H1 (cell line): ENCODE measurements around the gene CRTC1. TPM values are rescaled to one million over a fixed set of nuclear protein-coding genes. Genes with fewer than 3 reads are reported as not detected.

Source experiments
- ASH2L ChIP-seq: fragments of 200-600, 300-600 bp; sonication (generic); IDR thresholded peaks from one replicate; pipeline ENCODE4 v1.7.1; 2017; ENCODE audit warnings: low read length
- CHD2 ChIP-seq: IDR thresholded peaks from 2 replicates; pipeline ENCODE4 v1.6.1; 2012; ENCODE audit warnings: low read length, improper control_type of control experiment
- CHD7 ChIP-seq: fragments of 300-600 bp; sonication (generic); IDR thresholded peaks from 2 replicates; pipeline ENCODE4 v1.7.1; 2012; ENCODE audit warnings: low read length, moderate library complexity, mild to moderate bottlenecking, inconsistent platforms; ENCODE audit not compliant: insufficient replicate concordance
- E2F6 ChIP-seq: IDR thresholded peaks from 2 replicates; pipeline ENCODE4 v1.6.1; 2012; ENCODE audit warnings: inconsistent platforms
- EP300 ChIP-seq, 2 experiments: IDR thresholded peaks; 1 replicate in 1 of 2; 2 replicates in 1 of 2; pipeline ENCODE4 v1.6.1; 2011 to 2012; ENCODE audit warnings: low read depth in 2 of 2, low read length in 2 of 2, mild to moderate bottlenecking in 2 of 2, borderline replicate concordance in 1 of 2, inconsistent platforms in 1 of 2, moderate library complexity in 1 of 2
- GTF2F1 ChIP-seq: IDR thresholded peaks from 2 replicates; pipeline ENCODE4 v1.6.1; 2012; ENCODE audit warnings: low read depth, low read length, improper control_type of control experiment, borderline replicate concordance
- NRF1 ChIP-seq: IDR thresholded peaks from 2 replicates; pipeline ENCODE4 v1.6.1; 2011; ENCODE audit warnings: mild to moderate bottlenecking, low read depth, low read length, improper control_type of control experiment
- PHF8 ChIP-seq: fragments of 200-600 bp; sonication (generic); conservative IDR thresholded peaks from 2 replicates; pipeline ENCODE4 v1.7.1; 2012; ENCODE audit warnings: low read depth, mild to moderate bottlenecking, inconsistent platforms, low read length, moderate library complexity
- SIN3A ChIP-seq, 2 experiments: IDR thresholded peaks in 1 of 2; conservative IDR thresholded peaks in 1 of 2; 2 replicates each; pipeline ENCODE4 v1.6.1; 2011 to 2012; ENCODE audit warnings: low read length in 2 of 2, improper control_type of control experiment in 1 of 2, low read depth in 1 of 2, mild to moderate bottlenecking in 1 of 2
- SP1 ChIP-seq: IDR thresholded peaks from 2 replicates; pipeline ENCODE4 v1.6.1; 2011; ENCODE audit warnings: low read depth, low read length
- TBP ChIP-seq: IDR thresholded peaks from 2 replicates; pipeline ENCODE4 v1.6.1; 2011; ENCODE audit warnings: low read depth, low read length, improper control_type of control experiment
- polyA plus RNA-seq, 7 experiments: library from polyadenylated mRNA; depleted of rRNA in 3 of 7; stranded (reverse) in 5 of 7; unstranded in 2 of 7; fragments of >200 nt in 5 of 7; fragments of 200-250 nt in 2 of 7; gene quantifications; 1 replicate in 5 of 7; 2 replicates in 1 of 7; 4 replicates in 1 of 7; pipeline versions ENCODE4 v1.2.1 to v1.2.3, GENCODE V29; 2011 to 2013; ENCODE audit warnings: missing spikeins in 2 of 7, mixed read lengths in 2 of 7
- total RNA-seq: library from RNA; stranded (reverse); fragmentation: NEBNext Ultra II Directional; extraction: Animal tissue kit (Norgen Biotek cat#: 25700); gene quantifications from 2 replicates; pipeline ENCODE4 v1.2.1, GENCODE V29; 2021

The CRTC1 gene
- total and polyA plus RNA-seq, 2 of the 8 experiments (the other 6 are each of a cell fraction or from before 2014, with no cell fraction given) = 2.9 to 8.5 TPM

GRCh38 chr19:18802354-18802753, 118.9 kb downstream of the CRTC1 start (continued):
- TF ChIP-seq SP1 = peak; percentile 49; the same call in 1 of the 2 replicates
- TF ChIP-seq GTF2F1 = no peak
- TF ChIP-seq CHD2 = 0 out of 2 replicates have a peak, but pooled peaks have one; percentile 7
- no peak for TF ChIP-seq SIN3A (conservative IDR thresholded peaks at IDR 0.05 in 1 of 2, IDR thresholded peaks at IDR 0.05 in 1 of 2; ENCODE audit: low read depth in 1 of 2, low read length in 2 of 2)
- no peak for TF ChIP-seq CHD7
- TF ChIP-seq E2F6 = peak; percentile 44; the same call in 1 of the 2 replicates
- no peak for TF ChIP-seq NRF1
- TF ChIP-seq PHF8 = no peak
- TF ChIP-seq EP300 (IDR thresholded peaks at IDR 0.05; ENCODE audit: borderline replicate concordance in 1 of 2, low read depth in 2 of 2, low read length in 2 of 2) = no peak
- peak; percentile 32; the same call in 1 of the 2 replicates for TF ChIP-seq TBP
- TF ChIP-seq ASH2L = no peak
